Measurements from ENCODE around the gene PIK3IP1. TPM values are rescaled to one million over a fixed set of nuclear protein-coding genes. Genes with fewer than 3 reads are reported as not detected.

Gene PIK3IP1
- total RNA-seq, 1 donor from 2014 or later: 4.7 TPM

DNA sequence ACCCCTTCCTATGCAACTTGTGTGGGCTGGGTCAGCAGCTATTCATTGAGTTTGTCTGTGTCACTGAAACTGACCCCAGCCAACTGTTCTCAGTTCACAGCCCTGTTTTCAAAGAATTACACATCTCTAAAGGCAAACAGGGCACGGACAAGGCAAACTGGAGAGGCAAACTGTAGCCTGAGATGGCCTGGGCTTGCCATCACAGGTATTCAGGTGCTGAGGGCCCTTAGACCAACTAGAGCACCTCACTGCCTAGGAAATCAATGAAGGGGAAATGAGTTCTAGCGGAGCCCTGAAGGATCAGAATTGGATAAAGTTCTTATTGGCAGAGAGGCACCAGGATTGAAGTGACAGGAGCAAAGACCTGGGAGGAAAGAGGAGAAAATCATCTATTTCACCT is 24.0 kb downstream of the PIK3IP1 start:
- TF ChIP-seq EZH2phosphoT487 (IDR thresholded peaks at IDR 0.05): no peak
- TF ChIP-seq, protein P1, sequence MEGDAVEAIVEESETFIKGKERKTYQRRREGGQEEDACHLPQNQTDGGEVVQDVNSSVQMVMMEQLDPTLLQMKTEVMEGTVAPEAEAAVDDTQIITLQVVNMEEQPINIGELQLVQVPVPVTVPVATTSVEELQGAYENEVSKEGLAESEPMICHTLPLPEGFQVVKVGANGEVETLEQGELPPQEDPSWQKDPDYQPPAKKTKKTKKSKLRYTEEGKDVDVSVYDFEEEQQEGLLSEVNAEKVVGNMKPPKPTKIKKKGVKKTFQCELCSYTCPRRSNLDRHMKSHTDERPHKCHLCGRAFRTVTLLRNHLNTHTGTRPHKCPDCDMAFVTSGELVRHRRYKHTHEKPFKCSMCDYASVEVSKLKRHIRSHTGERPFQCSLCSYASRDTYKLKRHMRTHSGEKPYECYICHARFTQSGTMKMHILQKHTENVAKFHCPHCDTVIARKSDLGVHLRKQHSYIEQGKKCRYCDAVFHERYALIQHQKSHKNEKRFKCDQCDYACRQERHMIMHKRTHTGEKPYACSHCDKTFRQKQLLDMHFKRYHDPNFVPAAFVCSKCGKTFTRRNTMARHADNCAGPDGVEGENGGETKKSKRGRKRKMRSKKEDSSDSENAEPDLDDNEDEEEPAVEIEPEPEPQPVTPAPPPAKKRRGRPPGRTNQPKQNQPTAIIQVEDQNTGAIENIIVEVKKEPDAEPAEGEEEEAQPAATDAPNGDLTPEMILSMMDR (IDR thresholded peaks at IDR 0.05): no peak
- TF ChIP-seq EZH2 (IDR thresholded peaks at IDR 0.05): no peak
- no peaks in the 10 kb centered on the region for H3K9me3 Mint-ChIP-seq
- DNase-seq (ENCODE audit: low spot score): no peak
- no peak overlapping the region for H3K27ac Mint-ChIP-seq
- peaks cover 3% of the 10 kb centered on the region for H3K27me3 Mint-ChIP-seq (ENCODE audit: insufficient read depth, low read depth)
- Histone ChIP-seq H3K27ac (no peak overlapping the region), H3K27me3 (no peaks in the 10 kb centered on the region), H4K20me1 (ENCODE audit: low read depth) (no peaks in the 10 kb centered on the region), H3K36me3 (no peaks in the 10 kb centered on the region), H3K9me3 (ENCODE audit: low read depth) (no peaks in the 10 kb centered on the region), H3K9ac (no peak overlapping the region), H3K4me2 (no peak overlapping the region), H3F3A (ENCODE audit: low read depth) (peaks cover 9% of the 10 kb centered on the region), H3K4me3 (no peak overlapping the region), H3K4me1 (peaks cover 2% of the 10 kb centered on the region), H2AFZ (replicated peaks) (no peak overlapping the region), H3K79me2 (ENCODE audit: low read depth) (no peaks in the 10 kb centered on the region)
- H3K4me1 Mint-ChIP-seq: peaks cover 6% of the 10 kb centered on the region
- no peak overlapping the region for H3K4me3 Mint-ChIP-seq
- H3K36me3 Mint-ChIP-seq: peaks cover 7% of the 10 kb centered on the region

DNA sequence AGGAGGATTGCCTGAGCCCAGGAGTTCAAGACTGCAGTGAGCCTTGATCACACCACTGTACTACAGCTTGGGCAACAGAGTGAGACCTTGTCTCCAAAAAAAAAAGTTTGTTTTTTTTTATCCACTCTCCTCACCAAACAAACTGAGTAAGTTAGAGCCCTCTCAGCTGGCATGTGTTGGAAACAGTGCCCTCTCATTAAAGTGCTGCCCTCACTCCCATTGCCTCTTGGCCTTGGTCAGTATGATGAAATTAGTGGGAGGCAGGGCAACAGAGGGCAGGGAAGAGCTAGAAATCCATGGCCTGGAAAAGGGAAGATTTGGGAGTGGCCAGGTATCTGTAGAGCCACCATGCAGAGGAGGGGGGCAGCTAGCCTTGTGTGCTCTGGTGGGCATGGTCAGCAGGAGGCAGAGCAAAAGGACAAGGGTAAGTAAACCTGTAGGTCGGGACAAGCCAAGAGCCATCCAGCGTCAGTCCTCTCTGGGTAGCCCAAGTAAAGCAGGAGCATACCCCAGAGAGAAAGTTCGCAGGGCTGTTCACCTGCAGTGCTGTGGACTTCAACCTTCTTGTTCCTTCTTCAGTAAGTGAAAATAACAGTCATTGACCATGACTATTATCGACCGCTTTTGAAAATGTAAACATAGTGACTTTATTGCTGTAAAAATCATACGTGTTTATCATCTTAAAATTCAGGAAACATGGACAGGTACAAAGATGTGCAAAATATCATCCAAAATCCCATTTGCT is 28.2 kb downstream of the PIK3IP1 start:
- TF ChIP-seq EZH2 (IDR thresholded peaks at IDR 0.05): no peak
- TF ChIP-seq, protein P1 (IDR thresholded peaks at IDR 0.05): no peak
- no peak for TF ChIP-seq EZH2phosphoT487 (IDR thresholded peaks at IDR 0.05)

DNA sequence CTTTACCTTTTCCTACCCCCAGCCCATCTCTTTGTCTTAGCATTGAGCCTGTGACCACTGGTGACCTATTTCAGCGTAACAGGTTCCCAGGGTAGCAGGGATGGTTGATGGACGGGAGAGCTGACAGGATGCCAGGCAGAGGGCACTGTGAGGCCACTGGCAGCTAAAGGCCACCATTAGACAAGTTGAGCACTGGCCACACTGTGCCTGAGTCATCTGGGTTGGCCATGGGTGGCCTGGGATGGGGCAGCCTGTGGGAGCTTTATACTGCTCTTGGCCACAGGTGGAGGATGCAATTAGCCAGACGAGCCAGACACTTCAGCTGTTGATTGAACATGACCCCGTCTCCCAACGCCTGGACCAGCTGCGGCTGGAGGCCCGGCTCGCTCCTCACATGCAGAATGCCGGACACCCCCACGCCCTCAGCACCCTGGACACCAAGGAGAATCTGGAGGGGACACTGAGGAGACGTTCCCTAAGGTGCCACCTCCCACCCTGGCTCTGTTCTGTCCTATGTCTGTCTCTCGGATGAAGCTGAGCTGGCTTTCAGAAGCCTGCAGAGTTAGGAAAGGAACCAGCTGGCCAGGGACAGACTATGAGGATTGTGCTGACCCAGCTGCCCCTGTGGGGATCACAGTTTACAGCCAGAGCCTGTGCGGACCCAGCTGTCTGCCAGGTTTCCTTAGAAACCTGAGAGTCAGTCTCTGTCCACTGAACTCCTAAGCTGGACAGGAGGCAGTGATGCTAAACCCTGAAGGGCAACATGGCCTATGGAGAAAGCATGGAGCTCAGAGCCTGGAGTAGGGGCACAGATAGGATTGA is 29.8 kb downstream of the PIK3IP1 start:
- no peak overlapping the region for H2AFZ ChIP-seq (replicated peaks)
- no peaks in the 10 kb centered on the region for H3K36me3 ChIP-seq
- no peak overlapping the region for H3K9ac ChIP-seq
- H3K4me3 ChIP-seq: no peak overlapping the region
- no peak overlapping the region for H3K27ac ChIP-seq
- H3K27me3 ChIP-seq: no peaks in the 10 kb centered on the region
- Mint-ChIP-seq H3K9me3 (no peaks in the 10 kb centered on the region), H3K4me1 (peaks cover 4% of the 10 kb centered on the region), H3K27me3 (ENCODE audit: insufficient read depth, low read depth) (peaks cover 3% of the 10 kb centered on the region), H3K36me3 (peaks cover 15% of the 10 kb centered on the region), H3K4me3 (no peak overlapping the region), H3K27ac (no peak overlapping the region)
- no peak for DNase-seq (ENCODE audit: low spot score)
- H3K79me2 ChIP-seq (ENCODE audit: low read depth): no peaks in the 10 kb centered on the region
- H4K20me1 ChIP-seq (ENCODE audit: low read depth): no peaks in the 10 kb centered on the region
- H3K9me3 ChIP-seq (ENCODE audit: low read depth): no peaks in the 10 kb centered on the region
- TF ChIP-seq, protein P1 (IDR thresholded peaks at IDR 0.05): no peak
- TF ChIP-seq EZH2phosphoT487 (IDR thresholded peaks at IDR 0.05) (no peak), EZH2 (IDR thresholded peaks at IDR 0.05) (no peak)
- no peaks in the 10 kb centered on the region for H3F3A ChIP-seq (ENCODE audit: low read depth)
- no peak overlapping the region for H3K4me2 ChIP-seq
- H3K4me1 ChIP-seq: no peaks in the 10 kb centered on the region

More for the DNA sequence above, 28.2 kb downstream of the PIK3IP1 start:
- Mint-ChIP-seq H3K4me1 (peaks cover 4% of the 10 kb centered on the region), H3K36me3 (peaks cover 14% of the 10 kb centered on the region), H3K4me3 (no peak overlapping the region), H3K9me3 (no peaks in the 10 kb centered on the region), H3K27ac (no peak overlapping the region), H3K27me3 (ENCODE audit: insufficient read depth, low read depth) (peaks cover 3% of the 10 kb centered on the region)
- Histone ChIP-seq H3K4me2 (no peak overlapping the region), H3K4me1 (no peaks in the 10 kb centered on the region), H3K4me3 (no peak overlapping the region), H3K9ac (no peak overlapping the region), H3K36me3 (no peaks in the 10 kb centered on the region), H3K79me2 (ENCODE audit: low read depth) (no peaks in the 10 kb centered on the region), H2AFZ (replicated peaks) (no peak overlapping the region), H3K27me3 (no peaks in the 10 kb centered on the region), H3K9me3 (ENCODE audit: low read depth) (no peaks in the 10 kb centered on the region), H4K20me1 (ENCODE audit: low read depth) (no peaks in the 10 kb centered on the region), H3K27ac (no peak overlapping the region), H3F3A (ENCODE audit: low read depth) (no peaks in the 10 kb centered on the region)
- DNase-seq (ENCODE audit: low spot score): no peak
